Measurements from ENCODE around the gene TMUB2.
"Not testable (repeated sequence)": the region's sequence is repeated elsewhere in the genome, so short reads cannot be mapped to it uniquely, and the experiment has no call there.

Gene TMUB2

DNA sequence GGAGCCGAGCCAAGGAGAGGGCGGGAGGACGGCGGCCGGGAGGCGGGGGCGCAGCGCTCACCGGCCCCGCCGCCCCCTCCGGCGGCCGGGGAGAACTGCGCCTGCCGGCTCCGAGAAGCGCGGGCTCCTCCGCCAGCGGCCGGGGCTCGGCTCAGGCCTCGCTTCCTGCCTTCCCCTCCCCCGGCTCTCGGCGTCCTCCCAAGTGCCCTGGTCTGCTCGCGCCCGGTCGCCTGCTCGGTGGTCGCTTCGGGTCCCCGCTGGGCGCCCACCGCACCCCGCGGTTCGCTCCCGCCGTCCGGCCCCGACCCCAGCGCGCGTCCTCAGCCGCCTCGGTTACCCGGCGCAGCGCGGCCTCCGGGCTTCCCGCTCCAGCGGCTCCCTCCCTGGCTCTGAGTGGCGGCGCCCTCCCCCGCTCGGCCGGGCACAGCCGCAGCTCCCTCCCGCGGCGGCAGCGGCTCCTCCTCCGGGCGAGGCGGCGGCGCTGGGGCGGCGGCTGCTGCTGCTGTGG is 32.4 kb downstream of the TMUB2 start:
- no peak for DNase-seq (ENCODE audit: low read depth)

DNA sequence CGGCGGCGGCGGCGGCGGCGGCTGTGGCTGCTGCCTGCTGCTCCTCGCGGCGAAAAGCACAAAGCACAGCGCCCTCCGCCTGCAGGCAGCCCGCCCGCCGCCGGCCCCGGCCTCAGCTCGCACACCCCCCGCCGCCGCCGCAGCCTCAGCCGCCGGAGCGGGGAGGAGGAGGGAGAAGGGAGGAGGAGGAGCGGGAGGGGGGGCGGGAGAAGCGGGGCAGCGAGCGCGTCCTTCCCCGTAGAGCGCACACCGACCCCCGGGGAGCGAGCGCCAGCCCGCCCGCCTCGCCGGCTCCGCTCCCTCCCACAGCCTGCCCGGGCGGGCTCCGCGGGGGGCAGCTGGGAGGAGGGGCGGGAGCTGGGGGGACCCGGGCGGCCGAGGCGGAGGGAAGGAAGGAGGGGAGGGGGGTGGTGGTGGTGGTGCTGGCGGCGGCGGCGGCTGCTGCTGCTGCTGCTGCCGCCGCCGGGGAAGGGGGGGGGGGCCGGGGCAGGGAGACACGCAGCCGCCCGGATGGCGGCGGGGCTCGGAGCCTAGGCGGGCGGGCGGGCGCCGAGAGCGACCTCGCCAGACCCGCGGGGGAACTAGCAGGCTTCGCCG is 32.9 kb downstream of the TMUB2 start, which contains the start of gene UBTF:
UBTF (minus strand) TSS at position 60 of the 597 bp plus-strand sequence. CDS start 1,446 bp downstream, outside the sequence.
- no peak for DNase-seq (ENCODE audit: low read depth)

DNA sequence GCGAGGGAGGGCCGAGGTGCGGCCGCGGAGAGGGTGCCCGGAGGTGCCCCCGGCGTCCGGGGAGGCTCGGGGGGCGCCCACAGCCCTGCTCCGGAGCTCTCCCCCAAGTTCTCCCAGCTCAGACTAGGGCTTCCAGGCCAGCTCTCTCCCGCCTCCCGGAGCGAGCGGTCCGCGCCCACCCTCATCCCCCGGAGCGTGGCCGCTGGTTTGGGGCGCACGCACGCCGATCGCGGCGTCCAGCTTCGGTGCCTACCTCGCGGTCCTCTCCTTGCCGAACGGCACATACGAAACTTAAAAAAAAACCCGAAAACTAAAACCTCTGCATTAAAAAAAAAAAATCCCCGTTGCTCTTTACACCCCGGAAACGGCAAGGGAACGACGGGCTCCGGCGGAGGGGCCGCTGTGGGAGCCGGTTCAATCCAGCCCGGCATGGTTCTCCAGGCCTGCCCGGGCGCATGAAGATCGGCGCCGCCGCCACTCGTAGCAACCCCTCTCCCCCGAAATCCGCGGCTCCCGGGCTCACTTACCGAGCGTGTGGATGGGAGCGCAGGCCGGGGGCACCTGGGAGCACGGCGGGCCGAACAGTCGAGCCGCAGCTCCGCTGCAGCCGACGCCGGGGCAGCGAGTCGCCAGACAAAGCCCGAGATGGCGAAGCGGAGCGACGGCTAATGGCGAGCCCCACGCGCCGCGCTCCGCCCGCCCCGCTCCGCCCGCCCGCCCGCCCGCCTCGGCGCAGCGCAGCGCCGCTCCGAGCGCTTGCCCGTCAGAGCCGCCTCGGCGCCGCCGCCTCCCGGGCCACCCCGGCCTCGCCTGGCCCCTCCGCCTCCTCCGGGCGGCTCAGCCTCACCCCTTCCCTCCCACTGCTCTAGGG is 33.7 kb downstream of the TMUB2 start:
- DNase-seq (ENCODE audit: low read depth), result no peak

DNA sequence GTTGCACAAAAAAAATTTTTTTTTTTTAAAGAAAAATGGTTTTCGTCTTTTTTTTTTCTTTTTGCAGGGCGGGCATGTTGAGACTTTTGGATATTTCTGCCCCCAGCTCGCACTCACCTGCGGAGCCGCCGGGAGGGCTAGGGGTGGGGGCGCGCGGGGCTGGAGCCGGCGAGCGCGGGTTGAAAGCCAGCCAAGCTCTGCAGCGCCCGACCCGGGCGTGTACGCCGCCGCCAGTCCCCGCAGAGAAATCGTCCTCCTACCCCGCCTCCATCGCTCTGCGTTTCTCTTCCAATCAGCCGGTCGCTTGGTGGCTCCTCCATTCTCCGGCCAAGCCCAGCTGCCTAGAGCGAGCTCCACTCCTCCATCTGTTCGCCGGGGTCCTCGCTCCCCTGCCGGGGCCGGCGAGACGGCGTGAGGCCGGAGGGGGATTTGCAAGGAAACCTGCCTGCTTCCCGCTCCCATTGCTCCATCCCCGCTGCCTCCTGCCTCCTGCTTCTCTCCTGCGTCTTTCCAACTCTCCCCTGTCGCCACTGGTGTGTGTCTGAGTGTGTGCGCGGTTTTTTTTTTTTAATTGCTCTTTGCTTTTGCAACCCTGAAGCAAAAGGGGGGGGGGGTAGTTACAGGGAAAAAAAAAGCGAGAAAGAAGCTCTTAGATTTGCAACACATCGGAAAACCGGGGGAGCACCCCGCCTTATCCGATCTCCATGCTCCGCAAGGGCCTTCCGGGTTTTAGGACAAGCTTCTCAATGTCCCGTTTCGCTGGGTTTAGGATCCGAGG is 34.5 kb downstream of the TMUB2 start:
- no peak for DNase-seq (ENCODE audit: low read depth)

- DNase-seq (ENCODE audit: low read depth), result no peak
These were observed 35.0 kb downstream of the TMUB2 start for GRCh38 chr17:44221862-44222111.

GRCh38 chr17:44222112-44222869 is 35.5 kb downstream of the TMUB2 start:
- DNase-seq (ENCODE audit: low read depth), result no peak

- no peak for DNase-seq (ENCODE audit: low read depth)
These were observed 36.8 kb downstream of the TMUB2 start for GRCh38 chr17:44223541-44224071.

- DNase-seq (ENCODE audit: low read depth), result no peak
These were observed 42.3 kb downstream of the TMUB2 start for GRCh38 chr17:44229090-44229489.

GRCh38 chr17:44230140-44230539 is 43.4 kb downstream of the TMUB2 start:
- DNase-seq (ENCODE audit: low read depth), result no peak

DNA sequence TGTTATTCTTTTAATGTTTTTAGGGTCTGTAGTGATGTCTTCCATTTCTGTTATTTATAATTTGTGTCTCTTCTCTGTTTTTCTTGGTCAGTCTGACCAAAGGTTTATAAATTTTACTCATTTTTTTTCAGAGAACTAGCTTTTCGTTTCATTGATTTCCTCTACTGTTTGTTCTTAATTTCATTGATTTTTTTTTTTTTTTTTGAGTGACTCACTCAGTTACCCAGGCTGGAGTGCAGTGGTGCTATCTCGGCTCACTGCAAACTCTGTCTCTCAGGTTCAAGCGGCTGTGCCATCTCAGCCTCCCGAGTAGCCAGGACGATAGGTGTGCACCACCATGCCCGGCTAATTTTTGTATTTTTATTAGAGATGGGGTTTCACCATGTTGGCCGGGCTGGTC is 45.3 kb downstream of the TMUB2 start:
- DNase-seq (ENCODE audit: low read depth), result no peak

DNA sequence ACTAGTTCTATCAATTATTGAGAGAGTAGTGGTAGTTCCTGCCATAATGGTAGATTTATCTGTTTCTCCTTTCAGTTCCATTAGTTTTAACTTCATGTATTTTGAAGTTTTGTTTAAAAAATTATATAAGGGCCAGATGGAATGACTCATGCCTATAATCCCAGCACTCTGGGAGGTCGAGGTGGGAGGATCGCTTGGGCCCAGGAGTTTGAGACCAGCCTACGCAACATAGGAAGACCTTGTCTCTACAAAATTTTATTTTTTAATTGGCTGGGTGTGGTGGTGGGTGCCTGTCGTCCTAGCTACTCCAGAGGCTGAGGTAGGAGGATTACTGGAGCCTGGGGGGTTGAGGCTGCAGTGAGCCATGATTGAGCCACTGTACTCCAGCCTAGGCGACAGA is 46.8 kb downstream of the TMUB2 start:
- no peak for DNase-seq (ENCODE audit: low read depth)

GRCh38 chr17:44235583-44235936 is 48.8 kb downstream of the TMUB2 start:
- no peak for DNase-seq (ENCODE audit: low read depth)

DNA sequence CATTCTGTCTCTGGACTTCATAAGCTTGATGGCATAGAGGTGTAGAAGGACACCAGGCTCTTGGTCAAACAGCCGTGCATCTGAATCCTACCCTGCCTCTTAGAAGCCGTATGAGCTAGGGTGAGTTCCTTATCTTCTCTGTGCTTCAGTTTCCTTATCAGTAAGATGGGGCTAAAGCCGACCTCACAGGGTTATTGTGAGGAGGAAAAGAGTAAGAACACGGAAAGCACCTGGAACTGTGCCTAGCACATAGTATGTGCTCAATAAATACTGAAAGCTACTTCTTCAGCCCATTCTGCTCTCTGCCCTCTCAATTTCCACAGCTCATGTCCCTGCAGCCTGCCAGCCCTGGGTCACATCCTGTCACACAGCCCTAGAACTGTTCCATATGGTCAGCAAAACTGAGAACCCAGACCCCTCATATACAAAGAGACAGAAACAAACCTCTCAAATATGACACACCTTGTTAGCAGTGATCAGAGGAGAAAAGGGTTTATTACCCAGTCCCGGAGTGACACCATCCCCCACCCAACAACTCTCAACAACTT is 49.7 kb downstream of the TMUB2 start:
- DNase-seq (ENCODE audit: low read depth), result no peak

- DNase-seq (ENCODE audit: low read depth), result not testable (repeated sequence)
These were observed 51.1 kb downstream of the TMUB2 start for GRCh38 chr17:44237886-44238285.

DNA sequence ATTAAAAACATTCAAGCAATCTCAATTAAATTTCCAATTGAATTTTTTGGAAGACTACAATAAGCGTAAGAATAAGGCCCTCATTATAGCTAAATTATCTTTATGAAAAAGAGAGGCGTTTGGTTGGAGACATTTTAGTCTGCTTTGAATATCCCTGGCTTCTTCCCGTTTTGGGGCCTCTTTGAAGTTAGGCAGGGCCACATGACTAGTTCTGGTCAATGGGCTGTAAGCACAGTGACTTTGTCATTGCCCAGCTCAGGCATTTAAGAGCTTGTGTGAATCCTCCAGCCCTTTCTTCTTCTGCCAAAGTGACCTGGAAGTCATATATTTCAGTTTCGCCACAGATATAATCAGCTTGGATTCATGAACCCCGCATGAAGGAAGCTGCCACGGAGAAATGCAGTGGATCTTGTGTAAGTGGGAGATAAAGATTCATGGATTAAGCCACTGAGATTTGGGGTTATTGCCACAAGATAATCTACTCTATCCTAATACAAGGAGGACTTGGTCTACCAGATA is 54.4 kb downstream of the TMUB2 start:
- DNase-seq (ENCODE audit: low read depth), result no peak
